Breast epithelium (tissue), 3 donors: ENCODE results near the gene FAM219B.

Experiments
- CTCF ChIP-seq, 3 donors: fragments of 450-650 bp; IDR thresholded peaks; one replicate each; pipeline ENCODE4 v1.5.1; 2016 to 2017; ENCODE audit warnings: antibody characterized with exemption in 3 of 3, mild to moderate bottlenecking in 3 of 3, moderate library complexity in 3 of 3
- POLR2A ChIP-seq: fragments of 450-650 bp; IDR thresholded peaks from one replicate; pipeline ENCODE4 v1.6.1; 2016; ENCODE audit warnings: antibody characterized with exemption, mild to moderate bottlenecking, moderate library complexity

GRCh38 chr15:74867466-74868038 is 39.1 kb downstream of the FAM219B start:
- TF ChIP-seq CTCF (IDR thresholded peaks at IDR 0.05) (no peak), POLR2A (no peak)
